A549 (cell line): ENCODE results near the gene MUCL3. TPM values are rescaled to one million over a fixed set of nuclear protein-coding genes. Genes with fewer than 3 reads are reported as not detected.
"Not testable (repeated sequence)": the region's sequence is repeated elsewhere in the genome, so short reads cannot be mapped to it uniquely, and the experiment has no call there.

ENCODE experiments used
- ATAC-seq, 2 experiments: fragments of 200-7000 bp in 1 of 2; fragments of >200 bp in 1 of 2; cut with Nextera tagmentation in 1 of 2; cut with Tn5 transposase in 1 of 2; 3 replicates each; pipeline versions ENCODE4 v1.8.0 to v1.9.1; 2018 to 2020; ENCODE audit warnings: mild to moderate bottlenecking in 1 of 2, moderate library complexity in 1 of 2
- CTCF ChIA-PET: fragments of 300-600 bp; sonication (Branson Sonifier 250); formaldehyde crosslinking; extraction: SDS; loops from one replicate; lab custom pipeline; 2021; ENCODE audit warnings: antibody characterized with exemption, inconsistent platforms; lab: Yijun Ruan, JAX
- POLR2A ChIA-PET: fragments of 350-600 bp; formaldehyde crosslinking; extraction: SDS; loops from one replicate; lab custom pipeline; 2021; ENCODE audit warnings: antibody characterized with exemption, inconsistent platforms; lab: Yijun Ruan, JAX
- DNase-seq, 2 experiments: peaks; one replicate each; pipeline versions ENCODE4 v3.0.0 to v3.0.0-alpha.2; 2011 to 2016; ENCODE audit warnings: low read depth in 1 of 2, low spot score in 1 of 2
- FAIRE-seq: peaks from 2 replicates; lab custom pipeline; 2011; peaks lifted over from hg19 to GRCh38; lab: Jason Lieb, UNC
- H3K27ac ChIP-seq, 2 experiments: fragments of >200 bp; sonication (Bioruptor Twin); formaldehyde crosslinking; 3 replicates each; pipeline ENCODE4 v1.5.1; 2016 to 2017
- H3K4me1 ChIP-seq: fragments of >200 bp; sonication (Bioruptor Twin); formaldehyde crosslinking; 3 replicates; pipeline ENCODE4 v1.6.1; 2016
- H3K4me2 ChIP-seq: fragments of >200 bp; sonication (Bioruptor Twin); formaldehyde crosslinking; 3 replicates; pipeline ENCODE4 v1.6.1; 2016
- H3K4me3 ChIP-seq: fragments of >200 bp; sonication (Bioruptor Twin); formaldehyde crosslinking; 3 replicates; pipeline ENCODE4 v1.5.1; 2016
- H3K9me3 ChIP-seq: fragments of >200 bp; sonication (Bioruptor Twin); formaldehyde crosslinking; 3 replicates; pipeline ENCODE4 v1.6.1; 2016
- BCL3 ChIP-seq: fragments of >200 bp; sonication (Bioruptor Twin); formaldehyde crosslinking; IDR thresholded peaks from 3 replicates; pipeline ENCODE4 v1.6.1; 2016
- CHD4 ChIP-seq: fragments of 200-600 bp; sonication (generic); IDR thresholded peaks from 2 replicates; pipeline ENCODE4 v1.6.1; 2016; ENCODE audit warnings: antibody characterized with exemption, mild to moderate bottlenecking, borderline replicate concordance
- EHF ChIP-seq: fragments of 250-450 bp; sonication (Bioruptor Pico); IDR thresholded peaks from 2 replicates; pipeline ENCODE4 v1.5.0; 2020; ENCODE audit warnings: mild to moderate bottlenecking
- EHMT2 ChIP-seq: fragments of 200-600 bp; sonication (generic); IDR thresholded peaks from 2 replicates; pipeline ENCODE4 v1.6.1; 2016; ENCODE audit warnings: antibody characterized with exemption, low read depth, mild to moderate bottlenecking, moderate library complexity
- ESRRA ChIP-seq: fragments of 150-350 bp; IDR thresholded peaks from 2 replicates; pipeline ENCODE4 v1.6.1; 2014; ENCODE audit warnings: mild to moderate bottlenecking, low read length, borderline replicate concordance
- GATA3 ChIP-seq: IDR thresholded peaks from 2 replicates; pipeline ENCODE4 v1.6.1; 2012; ENCODE audit warnings: borderline replicate concordance
- HEYL ChIP-seq: fragments of 250-450 bp; sonication (Bioruptor Pico); IDR thresholded peaks from 2 replicates; pipeline ENCODE4 v1.8.0; 2021; ENCODE audit warnings: mild to moderate bottlenecking, moderate library complexity
- HOXB13 ChIP-seq: fragments of 250-450 bp; sonication (Bioruptor Pico); IDR thresholded peaks from 2 replicates; pipeline ENCODE4 v1.5.0; 2020; ENCODE audit warnings: low read depth, mild to moderate bottlenecking, moderate library complexity
- HOXB5 ChIP-seq: fragments of 250-450 bp; sonication (Bioruptor Pico); IDR thresholded peaks from 2 replicates; pipeline ENCODE4 v1.5.0; 2020; ENCODE audit warnings: mild to moderate bottlenecking, moderate library complexity
- NFE2L2 ChIP-seq: fragments of 150-350 bp; conservative IDR thresholded peaks from 2 replicates; pipeline ENCODE4 v1.6.1; 2014; ENCODE audit warnings: low read length
- NPAS2 ChIP-seq: fragments of 250-450 bp; sonication (Bioruptor Pico); IDR thresholded peaks from 2 replicates; pipeline ENCODE4 v1.8.0; 2022; ENCODE audit warnings: mild to moderate bottlenecking, moderate library complexity, borderline replicate concordance
- POLR2A ChIP-seq: IDR thresholded peaks from 2 replicates; pipeline ENCODE4 v1.6.1; 2012; ENCODE audit warnings: mild to moderate bottlenecking, low read length
- RARB ChIP-seq: fragments of 250-450 bp; sonication (Bioruptor Pico); IDR thresholded peaks from 2 replicates; pipeline ENCODE4 v1.8.0; 2021; ENCODE audit warnings: mild to moderate bottlenecking, moderate library complexity
- RNF2 ChIP-seq: fragments of 200-600 bp; sonication (generic); IDR thresholded peaks from 2 replicates; pipeline ENCODE4 v1.6.1; 2016; ENCODE audit warnings: low read depth, mild to moderate bottlenecking, antibody characterized with exemption, moderate library complexity, borderline replicate concordance
- TFCP2L1 ChIP-seq: fragments of 250-450 bp; sonication (Bioruptor Pico); IDR thresholded peaks from 2 replicates; pipeline ENCODE4 v1.5.0; 2021; ENCODE audit warnings: mild to moderate bottlenecking
- ZSCAN20 ChIP-seq: fragments of 250-450 bp; sonication (Bioruptor Pico); IDR thresholded peaks from 2 replicates; pipeline ENCODE4 v1.8.0; 2022; ENCODE audit warnings: mild to moderate bottlenecking, moderate library complexity
- WGBS: methylation state at CpG from one replicate; pipeline ENCODE4 v1.1.6; 2017; ENCODE audit errors: missing lambda C conversion rate; 5-methylcytosine and 5-hydroxymethylcytosine counted together
- polyA plus RNA-seq, 4 experiments: library from polyadenylated mRNA; depleted of rRNA in 3 of 4; stranded (reverse); fragments of >200 nt; fragmentation: RNase III in 1 of 4; extraction: RNeasy Plus Mini Kit Qiagen cat#74134 plus additional on column Dnase treatment in 1 of 4; gene quantifications; 2 replicates in 3 of 4; 3 replicates in 1 of 4; pipeline ENCODE4 v1.2.3, GENCODE V29; 2011 to 2017
- TF ChIP-seq, protein P1 (sequence below): fragments of >200 bp; sonication (Bioruptor Twin); formaldehyde crosslinking; IDR thresholded peaks from 2 replicates; pipeline ENCODE4 v1.6.1; 2016
- TF ChIP-seq, protein P2 (sequence below): IDR thresholded peaks from 2 replicates; pipeline ENCODE4 v1.6.1; 2012
- TF ChIP-seq, protein P3 (sequence below): fragments of 250-450 bp; sonication (Bioruptor Pico); IDR thresholded peaks from 2 replicates; pipeline ENCODE4 v1.5.0; 2021; ENCODE audit warnings: mild to moderate bottlenecking, moderate library complexity, borderline replicate concordance

The MUCL3 gene
- polyA plus RNA-seq, 2 of the 4 experiments (the other 2 are of a cell fraction), result 0.01 to 0.03 TPM

GRCh38 chr6:30903236-30903635 is 37.5 kb upstream of the MUCL3 start:
- Histone ChIP-seq H3K4me2 (no peak overlapping the region), H3K4me3 (no peak overlapping the region), H3K4me1 (0 out of 3 replicates have a peak, but pooled peaks cover 4% of the 10 kb centered on the region), H3K9me3 (no peaks in the 10 kb centered on the region), H3K27ac (no peak overlapping the region)
- FAIRE-seq, result no peak
- no peak for ATAC-seq
- WGBS, result 100% methylated on average over 2 of the region's 4 CpGs
- ChIA-PET POLR2A (no interaction called here), CTCF (interaction anchor here (0.6 to 1.0 kb wide), 3 partner anchors 11 to 289 kb away, joined by 4 read pairs; partner anchors contain the start of gene VARS2)
- TF ChIP-seq NPAS2 (CRISPR knock-in tag), result no peak
- TF ChIP-seq GATA3, result no peak
- no peak for TF ChIP-seq ESRRA
- TF ChIP-seq POLR2A, result no peak
- TF ChIP-seq TFCP2L1 (CRISPR knock-in tag), result no peak
- TF ChIP-seq, protein P1, sequence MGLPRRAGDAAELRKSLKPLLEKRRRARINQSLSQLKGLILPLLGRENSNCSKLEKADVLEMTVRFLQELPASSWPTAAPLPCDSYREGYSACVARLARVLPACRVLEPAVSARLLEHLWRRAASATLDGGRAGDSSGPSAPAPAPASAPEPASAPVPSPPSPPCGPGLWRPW, result no peak
- no peak for TF ChIP-seq BCL3
- TF ChIP-seq RARB (CRISPR knock-in tag), result no peak
- TF ChIP-seq ZSCAN20 (CRISPR knock-in tag), result no peak
- TF ChIP-seq, protein P2, sequence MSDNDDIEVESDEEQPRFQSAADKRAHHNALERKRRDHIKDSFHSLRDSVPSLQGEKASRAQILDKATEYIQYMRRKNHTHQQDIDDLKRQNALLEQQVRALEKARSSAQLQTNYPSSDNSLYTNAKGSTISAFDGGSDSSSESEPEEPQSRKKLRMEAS, result no peak
- TF ChIP-seq HOXB5 (CRISPR knock-in tag), result no peak
- TF ChIP-seq RNF2, result no peak
- no peak for TF ChIP-seq HOXB13 (CRISPR knock-in tag)
- no peak for TF ChIP-seq NFE2L2
- TF ChIP-seq, protein P3, sequence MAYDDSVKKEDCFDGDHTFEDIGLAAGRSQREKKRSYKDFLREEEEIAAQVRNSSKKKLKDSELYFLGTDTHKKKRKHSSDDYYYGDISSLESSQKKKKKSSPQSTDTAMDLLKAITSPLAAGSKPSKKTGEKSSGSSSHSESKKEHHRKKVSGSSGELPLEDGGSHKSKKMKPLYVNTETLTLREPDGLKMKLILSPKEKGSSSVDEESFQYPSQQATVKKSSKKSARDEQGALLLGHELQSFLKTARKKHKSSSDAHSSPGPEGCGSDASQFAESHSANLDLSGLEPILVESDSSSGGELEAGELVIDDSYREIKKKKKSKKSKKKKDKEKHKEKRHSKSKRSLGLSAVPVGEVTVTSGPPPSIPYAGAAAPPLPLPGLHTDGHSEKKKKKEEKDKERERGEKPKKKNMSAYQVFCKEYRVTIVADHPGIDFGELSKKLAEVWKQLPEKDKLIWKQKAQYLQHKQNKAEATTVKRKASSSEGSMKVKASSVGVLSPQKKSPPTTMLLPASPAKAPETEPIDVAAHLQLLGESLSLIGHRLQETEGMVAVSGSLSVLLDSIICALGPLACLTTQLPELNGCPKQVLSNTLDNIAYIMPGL, result no peak
- no peak for TF ChIP-seq HEYL
- no peak for TF ChIP-seq EHMT2
- no peak for TF ChIP-seq EHF (CRISPR knock-in tag)
- DNase-seq, result no peak

DNA sequence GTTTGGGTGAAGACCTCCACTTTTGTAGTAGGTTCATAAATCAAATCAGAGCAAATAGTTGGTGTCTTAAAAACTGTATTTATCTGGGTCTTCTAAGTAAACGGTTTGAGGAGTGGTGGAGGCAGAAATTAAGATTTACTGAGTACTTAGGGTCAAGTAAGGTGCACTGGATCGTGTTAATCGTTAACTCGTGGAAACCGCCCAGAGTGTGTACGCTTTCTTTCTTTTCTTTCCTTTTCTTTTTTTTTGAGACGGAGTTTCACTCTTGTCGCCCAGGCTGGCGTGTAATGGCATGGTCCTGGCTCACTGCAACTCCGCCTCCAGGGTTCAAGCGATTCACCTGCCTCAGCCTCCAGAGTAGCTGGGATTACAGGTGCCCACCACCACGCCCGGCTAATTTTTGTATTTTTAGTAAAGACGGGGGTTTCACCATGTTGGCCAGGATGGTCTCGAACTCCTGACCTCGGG is 33.4 kb upstream of the MUCL3 start:
- TF ChIP-seq CHD4, result peak; percentile 90; the same call in 1 of the 2 replicates
- TF ChIP-seq, all 56 proteins: peak for 1; not testable (repeated sequence) for 55
- FAIRE-seq, H3K4me1 ChIP-seq, ATAC-seq, H3K9me3 ChIP-seq: not testable (repeated sequence)
- ChIA-PET CTCF (interaction anchor here (1.3 to 4.0 kb wide), 5 partner anchors 9 to 180 kb away, joined by 3 to 21 read pairs (median 8); no protein-coding TSS in a partner anchor), POLR2A (interaction anchor here (0.6 to 1.1 kb wide), 5 partner anchors 18 to 207 kb away, joined by 3 to 10 read pairs (median 4); partner anchors contain the start of genes DDR1 and PSORS1C1)
- DNase-seq, result peak in 1 of 2 experiments; percentile 27
- H3K4me3 ChIP-seq, result peak overlapping the region; percentile 94
- peak overlapping the region; percentile 71 to 86 for H3K27ac ChIP-seq
- 7% methylated on average over 15 of the region's 16 CpGs for WGBS
- peak overlapping the region; percentile 70 for H3K4me2 ChIP-seq
